HepG2 (cell line): Measurements from ENCODE around the gene GTF2H4. TPM values are rescaled to one million over a fixed set of nuclear protein-coding genes. Genes with fewer than 3 reads are reported as not detected.
A peak's percentile ranks its signal among the peaks of the same experiment; 100 is the strongest.

ENCODE experiments used
- ARNTL ChIP-seq: sonication (generic); formaldehyde crosslinking; IDR thresholded peaks from 2 replicates; pipeline ENCODE4 v1.4.0; 2020; ENCODE audit warnings: mild to moderate bottlenecking, missing genetic modification reagents
- ATF5 ChIP-seq: sonication (generic); formaldehyde crosslinking; IDR thresholded peaks from 2 replicates; pipeline ENCODE4 v1.4.0; 2020; ENCODE audit warnings: mild to moderate bottlenecking, low read depth, missing genetic modification reagents
- EEA1 ChIP-seq: sonication (generic); formaldehyde crosslinking; IDR thresholded peaks from 2 replicates; pipeline ENCODE4 v1.5.1; 2020; ENCODE audit warnings: mild to moderate bottlenecking, missing genetic modification reagents, borderline replicate concordance
- FOSL2 ChIP-seq: sonication (generic); formaldehyde crosslinking; IDR thresholded peaks from 2 replicates; pipeline ENCODE4 v1.4.0; 2020; ENCODE audit warnings: missing genetic modification reagents
- GATA4 ChIP-seq: sonication (generic); IDR thresholded peaks from 2 replicates; pipeline ENCODE4 v1.6.1; 2016; ENCODE audit warnings: antibody characterized with exemption, low read depth, borderline replicate concordance
- HNF4G ChIP-seq, 2 experiments: sonication (generic) in 1 of 2; formaldehyde crosslinking in 1 of 2; IDR thresholded peaks; 2 replicates each; pipeline versions ENCODE4 v1.4.0 to v1.6.1; 2011 to 2020; ENCODE audit warnings: borderline replicate concordance in 2 of 2, low read depth in 2 of 2, mild to moderate bottlenecking in 2 of 2, low read length in 1 of 2, missing genetic modification reagents in 1 of 2, moderate library complexity in 1 of 2
- KDM4B ChIP-seq: sonication (generic); formaldehyde crosslinking; IDR thresholded peaks from 2 replicates; pipeline ENCODE4 v1.4.0; 2020; ENCODE audit warnings: missing genetic modification reagents
- NFIB ChIP-seq: sonication (generic); formaldehyde crosslinking; IDR thresholded peaks from 2 replicates; pipeline ENCODE4 v1.9.0; 2021; ENCODE audit warnings: missing genetic modification reagents, mild to moderate bottlenecking, borderline replicate concordance
- NFIC ChIP-seq: IDR thresholded peaks from 2 replicates; pipeline ENCODE4 v1.6.1; 2012; ENCODE audit warnings: mild to moderate bottlenecking, low read length, inconsistent platforms
- NFKB2 ChIP-seq: sonication (generic); formaldehyde crosslinking; IDR thresholded peaks from 2 replicates; pipeline ENCODE4 v1.4.0; 2020; ENCODE audit warnings: missing genetic modification reagents, borderline replicate concordance
- PLRG1 ChIP-seq: fragments of 450-650 bp; conservative IDR thresholded peaks from 2 replicates; pipeline ENCODE4 v1.6.1; 2016
- SRY ChIP-seq: sonication (generic); formaldehyde crosslinking; IDR thresholded peaks from 2 replicates; pipeline ENCODE4 v1.8.0; 2022; ENCODE audit warnings: mild to moderate bottlenecking, missing genetic modification reagents
- TBP ChIP-seq: sonication (generic); formaldehyde crosslinking; IDR thresholded peaks from 2 replicates; pipeline ENCODE4 v1.5.0; 2020; ENCODE audit warnings: missing genetic modification reagents
- TRIM22 ChIP-seq: fragments of 450-650 bp; IDR thresholded peaks from 2 replicates; pipeline ENCODE4 v1.6.1; 2017
- ZFX ChIP-seq: sonication (generic); formaldehyde crosslinking; IDR thresholded peaks from 2 replicates; pipeline ENCODE4 v1.4.0; 2020; ENCODE audit warnings: mild to moderate bottlenecking, low read depth, missing genetic modification reagents, moderate library complexity
- ZNF143 ChIP-seq: sonication (generic); formaldehyde crosslinking; IDR thresholded peaks from 2 replicates; pipeline ENCODE4 v1.4.0; 2020; ENCODE audit warnings: missing genetic modification reagents
- ZNF234 ChIP-seq: sonication (generic); formaldehyde crosslinking; conservative IDR thresholded peaks from 2 replicates; pipeline ENCODE4 v1.5.1; 2020; ENCODE audit warnings: mild to moderate bottlenecking, missing genetic modification reagents
- ZNF333 ChIP-seq: sonication (generic); formaldehyde crosslinking; IDR thresholded peaks from 2 replicates; pipeline ENCODE4 v1.4.0; 2020; ENCODE audit warnings: mild to moderate bottlenecking, missing genetic modification reagents, borderline replicate concordance
- ZNF468 ChIP-seq: sonication (generic); formaldehyde crosslinking; IDR thresholded peaks from 2 replicates; pipeline ENCODE4 v1.8.0; 2022; ENCODE audit warnings: mild to moderate bottlenecking, moderate library complexity, missing genetic modification reagents
- ZNF577 ChIP-seq: sonication (generic); formaldehyde crosslinking; IDR thresholded peaks from 2 replicates; pipeline ENCODE4 v1.4.0; 2020; ENCODE audit warnings: mild to moderate bottlenecking, low read depth, missing genetic modification reagents, borderline replicate concordance
- ZNF619 ChIP-seq: sonication (generic); formaldehyde crosslinking; IDR thresholded peaks from 2 replicates; pipeline ENCODE4 v1.4.0; 2020; ENCODE audit warnings: mild to moderate bottlenecking, missing genetic modification reagents
- ZNF674 ChIP-seq: sonication (generic); formaldehyde crosslinking; IDR thresholded peaks from 2 replicates; pipeline ENCODE4 v1.5.0; 2020; ENCODE audit warnings: low read depth, mild to moderate bottlenecking, missing genetic modification reagents
- ZNF772 ChIP-seq: sonication (generic); formaldehyde crosslinking; IDR thresholded peaks from 2 replicates; pipeline ENCODE4 v1.5.0; 2020; ENCODE audit warnings: mild to moderate bottlenecking, missing genetic modification reagents
- ZNF781 ChIP-seq: sonication (generic); formaldehyde crosslinking; IDR thresholded peaks from 2 replicates; pipeline ENCODE4 v1.5.1; 2020; ENCODE audit warnings: borderline replicate concordance, mild to moderate bottlenecking, missing genetic modification reagents; ENCODE audit errors: not compliant biosample characterization
- polyA plus RNA-seq, 8 experiments: library from polyadenylated mRNA; depleted of rRNA in 3 of 8; stranded (reverse) in 7 of 8; unstranded in 1 of 8; fragments of >200 nt; fragmentation: Illumina TruSeq in 4 of 8; extraction: Trizol in 4 of 8; gene quantifications; 2 replicates each; pipeline versions ENCODE4 v1.2.1 to v1.2.3, GENCODE V29; 2011 to 2016; ENCODE audit warnings: low read depth in 4 of 8, missing spikeins in 1 of 8, mixed read lengths in 1 of 8; ENCODE audit not compliant: insufficient read depth in 1 of 8
- total RNA-seq, 5 experiments: library from RNA; depleted of rRNA; stranded (reverse); fragments of >200 nt; fragmentation: Illumina TruSeq; extraction: Trizol; gene quantifications; 2 replicates each; pipeline ENCODE4 v1.2.3, GENCODE V29; 2016; ENCODE audit warnings: low read depth in 1 of 5
- TF ChIP-seq, protein P1 (sequence below): IDR thresholded peaks from 2 replicates; pipeline ENCODE4 v1.6.1; 2012; ENCODE audit warnings: inconsistent platforms

GTF2H4 gene
- total and polyA plus RNA-seq, 2 of the 13 experiments (the other 11 are each of a cell fraction or from before 2014, with no cell fraction given): 15.9 to 49.3 TPM

- TF ChIP-seq ZNF772: peak; percentile 98
- peak; percentile 93 for TF ChIP-seq EEA1 (CRISPR knock-in tag)
- TF ChIP-seq KDM4B: peak; percentile 60; the same call in 1 of the 2 replicates
- TF ChIP-seq GATA4: peak; percentile 61; the same call in 1 of the 2 replicates
- peak; percentile 42; the same call in 1 of the 2 replicates for TF ChIP-seq TBP (CRISPR knock-in tag)
- TF ChIP-seq ZFX (CRISPR knock-in tag): peak; percentile 100
- TF ChIP-seq FOSL2 (CRISPR knock-in tag): peak; percentile 42
- peak; percentile 99 for TF ChIP-seq ZNF333 (CRISPR knock-in tag)
- peak; percentile 80 for TF ChIP-seq ARNTL (CRISPR knock-in tag)
- 0 out of 2 replicates have a peak, but pooled peaks have one; percentile 72 for TF ChIP-seq ATF5
- TF ChIP-seq, protein P1, sequence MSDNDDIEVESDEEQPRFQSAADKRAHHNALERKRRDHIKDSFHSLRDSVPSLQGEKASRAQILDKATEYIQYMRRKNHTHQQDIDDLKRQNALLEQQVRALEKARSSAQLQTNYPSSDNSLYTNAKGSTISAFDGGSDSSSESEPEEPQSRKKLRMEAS: peak; percentile 95
- TF ChIP-seq TRIM22: no peak
- TF ChIP-seq PLRG1: no peak
- peak; percentile 43; the same call in 1 of the 2 replicates for TF ChIP-seq NFIC
- TF ChIP-seq HNF4G (IDR thresholded peaks at IDR 0.05; ENCODE audit: borderline replicate concordance, low read depth, low read length): peak; percentile 74; the same call in 1 of the 2 replicates
- TF ChIP-seq HNF4G (CRISPR knock-in tag; IDR thresholded peaks at IDR 0.05; ENCODE audit: borderline replicate concordance, low read depth): peak; percentile 82; the same call in 1 of the 2 replicates
- no peak; the same call in 1 of the 2 replicates for TF ChIP-seq ZNF468
- TF ChIP-seq SRY (CRISPR knock-in tag): peak; percentile 88
- TF ChIP-seq ZNF234 (CRISPR knock-in tag): 0 out of 2 replicates have a peak, but pooled peaks have one; percentile 58
- no peak for TF ChIP-seq NFIB (CRISPR knock-in tag)
- peak; percentile 91; the same call in 1 of the 2 replicates for TF ChIP-seq NFKB2
- no peak for TF ChIP-seq ZNF577
- TF ChIP-seq ZNF781: peak; percentile 95
- peak; percentile 86 for TF ChIP-seq ZNF143
- TF ChIP-seq ZNF619: peak; percentile 49; the same call in 1 of the 2 replicates
- no peak for TF ChIP-seq ZNF674 (CRISPR knock-in tag)
Measured at GRCh38 chr6:30914076-30914853, 6.3 kb downstream of the GTF2H4 start, which contains the start of gene VARS2 (continued).
